SHP77 treated with DMSO at 0.1 percent for 48 hours (cell line): ENCODE results near the gene SCLY.
"Not testable (repeated sequence)": the region's sequence is repeated elsewhere in the genome, so short reads cannot be mapped to it uniquely, and the experiment has no call there.

Source experiments
- DNase-seq: peaks from one replicate; lab custom pipeline; 2025; lab: John Stamatoyannopoulos, UW

The SCLY gene

DNA sequence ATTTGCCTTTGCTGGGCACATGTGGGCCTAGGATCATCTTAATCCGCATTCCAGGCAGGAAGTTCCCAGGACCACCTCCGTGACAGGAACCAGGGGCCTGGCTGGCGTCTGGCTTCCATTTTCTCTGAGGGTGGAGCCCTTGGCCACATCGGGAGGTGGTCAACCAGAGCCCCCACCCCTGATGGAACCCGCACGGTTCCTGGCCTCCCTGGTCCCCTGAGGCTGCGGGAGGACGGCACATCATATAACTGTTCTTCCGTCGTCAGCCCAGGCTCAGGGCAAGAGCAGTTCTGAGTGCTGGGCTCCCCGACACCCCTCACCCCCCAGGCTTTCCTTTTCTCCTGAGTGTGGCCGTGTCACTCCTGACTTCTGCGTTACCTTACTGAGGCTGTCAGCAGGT, 52.8 kb downstream of the SCLY start:
- DNase-seq = no peak

DNA sequence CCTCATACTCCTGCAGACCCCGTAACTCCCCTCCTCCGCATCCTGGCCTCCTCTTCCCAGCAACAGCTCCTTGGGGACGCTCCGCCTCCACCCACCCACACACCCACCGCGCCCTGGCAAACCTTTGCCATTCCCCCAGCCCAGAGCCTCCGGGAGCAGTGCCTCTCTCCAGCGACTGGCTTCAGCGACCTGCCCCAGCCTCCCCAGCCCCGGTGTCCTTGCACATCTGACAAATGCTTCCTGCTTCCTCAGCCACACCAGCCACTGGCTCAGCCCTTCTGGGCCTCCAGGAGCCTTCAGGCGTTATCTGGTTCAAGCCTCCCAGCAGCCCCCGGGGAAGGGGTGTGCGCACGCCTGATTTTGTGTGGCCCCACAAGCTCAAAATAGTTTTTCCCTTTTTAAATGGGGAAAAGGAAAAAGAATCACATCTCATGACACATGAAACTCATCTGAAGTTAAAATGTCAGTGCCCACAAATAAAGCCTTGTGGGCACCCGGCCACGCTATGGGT, 53.6 kb downstream of the SCLY start:
- DNase-seq = no peak

DNA sequence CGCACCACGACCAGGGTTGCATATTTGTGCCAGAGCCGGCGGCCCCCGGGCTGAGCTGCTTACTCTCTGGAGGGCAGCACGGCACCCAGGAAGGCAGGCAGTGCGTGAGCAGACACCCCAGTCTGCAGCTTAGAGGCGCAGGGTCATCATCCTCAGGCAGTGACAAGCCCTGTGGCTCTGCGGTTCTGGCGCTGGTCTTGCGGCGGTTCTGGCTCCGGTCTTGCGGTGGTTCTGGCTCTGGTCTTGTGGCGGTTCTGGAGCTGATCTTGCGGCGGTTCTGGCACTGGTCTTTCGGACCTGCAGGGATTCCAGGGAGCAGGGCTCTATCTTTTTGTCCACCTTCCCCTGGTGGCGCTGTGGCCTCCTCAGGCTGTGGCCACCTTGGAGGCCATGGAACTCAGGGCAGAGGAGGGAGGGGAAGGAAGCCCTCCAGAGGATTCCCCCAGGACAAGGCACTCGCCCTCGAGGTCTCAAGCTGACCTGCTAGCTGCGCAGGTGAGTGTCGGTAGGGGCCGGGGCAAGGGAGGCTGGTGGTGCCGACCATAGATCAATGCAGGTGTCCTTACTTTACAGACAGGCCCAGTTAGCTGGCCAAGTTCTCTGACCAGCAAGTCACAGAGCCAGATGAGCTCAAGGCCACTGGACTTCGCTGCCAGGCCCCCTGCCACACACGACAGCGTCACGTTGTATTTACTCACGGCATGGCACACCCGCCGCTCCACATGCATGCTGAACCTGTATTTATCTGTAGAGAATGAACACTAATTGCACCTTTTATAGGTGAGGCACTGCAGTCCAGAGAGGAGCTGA, 54.3 kb downstream of the SCLY start:
- no peak for DNase-seq

DNA sequence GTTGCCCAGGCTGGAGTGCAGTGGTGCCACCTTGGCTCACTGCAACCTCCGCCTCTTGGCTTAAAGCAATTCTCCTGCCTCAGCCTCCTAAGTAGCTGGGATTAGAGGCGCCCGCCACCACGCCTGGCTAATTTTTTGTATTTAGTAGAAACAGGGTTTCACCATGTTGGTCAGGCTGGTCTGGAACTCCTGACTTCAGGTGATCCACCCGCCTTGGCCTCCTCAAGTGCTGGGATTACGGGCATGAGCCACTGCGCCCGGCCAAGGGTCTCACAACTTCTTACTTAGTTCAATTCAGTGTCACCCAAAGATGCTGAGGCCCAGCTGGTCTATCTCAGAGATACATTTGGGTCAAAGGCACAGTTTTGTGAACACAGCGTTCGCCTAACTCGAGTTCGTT, 54.9 kb downstream of the SCLY start:
- not testable (repeated sequence) for DNase-seq

DNA sequence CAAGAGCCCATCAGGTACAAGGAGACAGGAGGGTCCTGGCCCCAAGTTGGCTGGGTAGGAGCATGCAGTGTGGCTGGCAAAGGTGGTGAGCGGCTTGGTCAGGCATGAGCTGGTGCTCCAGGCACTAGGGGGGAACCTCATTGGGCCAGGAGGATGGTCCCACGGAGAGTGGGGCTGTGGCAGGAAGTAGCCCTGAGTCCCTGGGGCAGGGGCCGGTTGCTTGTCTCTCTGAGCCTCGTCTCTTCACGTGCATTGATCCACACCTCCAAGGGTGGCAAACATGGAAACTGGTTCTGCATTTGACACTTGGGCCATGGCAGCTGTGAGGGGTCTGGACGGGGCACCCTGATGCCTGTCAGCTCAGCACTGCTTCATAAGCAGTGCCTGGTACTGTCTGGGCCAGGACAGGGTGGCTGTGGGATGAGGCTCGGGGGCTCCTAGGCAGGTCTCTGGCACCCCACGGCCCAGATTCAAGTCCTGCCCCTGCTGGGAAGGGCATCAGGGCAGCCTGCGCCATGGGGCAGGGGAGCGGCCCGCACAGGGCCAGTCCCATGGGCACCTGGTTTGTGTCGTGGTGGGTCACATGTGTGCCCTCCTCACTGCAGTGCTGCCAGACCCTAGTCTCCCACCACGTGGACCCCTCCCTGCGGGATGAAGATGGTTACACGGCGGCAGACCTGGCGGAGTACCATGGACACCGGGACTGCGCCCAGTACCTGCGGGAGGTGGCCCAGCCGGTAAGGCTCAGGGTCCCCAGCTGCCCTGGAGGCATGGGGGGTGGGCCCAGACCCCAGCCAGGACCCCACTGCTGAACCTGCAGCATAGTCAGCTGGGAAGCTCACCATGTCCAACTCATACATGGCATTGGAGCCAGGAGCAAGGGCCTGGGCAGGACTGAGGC, 55.7 kb downstream of the SCLY start:
- DNase-seq = no peak

DNA sequence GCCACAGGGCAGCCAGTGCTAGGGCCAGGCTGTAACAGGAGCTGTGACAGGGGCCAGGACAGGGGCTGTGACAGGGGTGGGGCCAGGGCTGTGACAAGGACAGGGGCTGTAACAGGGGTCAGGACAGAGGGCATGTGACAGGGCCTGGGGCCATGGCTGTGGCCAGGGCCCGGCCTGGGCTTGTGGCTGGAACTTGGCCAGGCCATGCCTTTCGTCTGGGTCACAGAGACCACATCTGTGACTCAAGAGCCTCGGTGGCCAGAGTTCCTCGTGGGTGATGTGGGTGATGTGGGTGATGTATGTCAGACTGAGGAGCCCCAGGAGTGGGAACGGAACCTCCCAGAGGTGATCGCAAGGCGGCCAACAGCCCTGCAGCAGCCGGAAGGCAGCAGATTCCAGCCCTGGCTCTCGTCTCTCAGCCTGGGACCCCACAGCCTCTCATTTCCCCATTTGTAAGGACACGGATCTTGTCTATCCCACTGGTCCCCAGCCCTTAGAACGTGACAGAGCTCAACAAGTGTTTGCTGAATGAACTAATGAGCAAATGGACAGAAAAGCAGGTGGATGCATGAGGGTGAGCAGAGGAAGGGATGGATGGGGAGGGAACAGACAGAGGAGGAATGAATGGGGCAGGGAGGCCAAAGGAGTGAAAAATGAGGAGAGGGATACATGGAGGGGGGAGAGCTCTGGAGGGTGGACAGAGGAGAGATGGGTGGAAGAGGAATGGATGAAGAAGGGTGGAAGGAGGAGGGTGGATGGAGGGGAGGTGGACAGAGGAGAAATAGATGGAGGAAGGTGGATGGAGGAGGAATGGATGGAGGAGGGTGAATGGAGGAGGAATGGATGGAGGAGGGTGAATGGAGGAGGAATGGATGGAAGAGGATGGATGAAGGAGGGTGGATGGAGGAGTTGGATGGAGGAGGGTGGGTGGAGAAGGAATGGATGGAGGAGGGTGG, 56.7 kb downstream of the SCLY start:
- no peak for DNase-seq

DNA sequence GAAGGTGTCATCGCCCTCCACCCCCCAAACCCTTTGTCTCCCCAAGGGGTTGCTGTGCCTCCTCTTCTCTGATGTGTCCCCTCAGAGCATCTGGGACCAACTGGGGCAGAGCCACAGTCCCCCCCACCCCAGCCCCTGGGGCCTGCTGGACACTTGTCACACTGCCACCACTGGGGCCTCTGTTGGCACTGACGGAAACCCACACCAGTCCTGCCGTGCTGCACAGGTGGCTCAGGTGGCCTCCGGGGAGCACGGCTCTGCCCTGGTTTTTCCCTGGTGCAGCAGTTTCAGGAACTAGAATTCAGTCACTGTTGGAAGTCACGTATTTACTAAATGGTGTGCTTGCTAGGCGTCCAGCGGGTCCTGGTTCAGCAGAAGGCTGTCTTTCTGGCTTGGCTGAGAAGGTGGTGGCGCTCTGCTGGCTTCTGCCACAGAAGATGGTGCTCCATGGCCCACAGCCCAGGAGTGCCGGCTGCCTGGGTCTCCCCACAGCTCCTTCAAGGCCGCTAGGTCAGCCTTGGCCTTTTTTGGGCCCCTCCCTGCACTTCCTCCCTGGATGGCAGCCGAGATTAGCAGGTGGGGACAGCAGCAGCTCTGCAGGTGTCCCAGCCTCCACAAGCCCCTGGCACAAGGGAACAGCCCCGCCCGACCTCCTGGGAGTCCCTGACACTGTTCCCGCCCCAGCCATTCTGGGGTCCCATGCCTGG, 59.1 kb downstream of the SCLY start:
- no peak for DNase-seq

DNA sequence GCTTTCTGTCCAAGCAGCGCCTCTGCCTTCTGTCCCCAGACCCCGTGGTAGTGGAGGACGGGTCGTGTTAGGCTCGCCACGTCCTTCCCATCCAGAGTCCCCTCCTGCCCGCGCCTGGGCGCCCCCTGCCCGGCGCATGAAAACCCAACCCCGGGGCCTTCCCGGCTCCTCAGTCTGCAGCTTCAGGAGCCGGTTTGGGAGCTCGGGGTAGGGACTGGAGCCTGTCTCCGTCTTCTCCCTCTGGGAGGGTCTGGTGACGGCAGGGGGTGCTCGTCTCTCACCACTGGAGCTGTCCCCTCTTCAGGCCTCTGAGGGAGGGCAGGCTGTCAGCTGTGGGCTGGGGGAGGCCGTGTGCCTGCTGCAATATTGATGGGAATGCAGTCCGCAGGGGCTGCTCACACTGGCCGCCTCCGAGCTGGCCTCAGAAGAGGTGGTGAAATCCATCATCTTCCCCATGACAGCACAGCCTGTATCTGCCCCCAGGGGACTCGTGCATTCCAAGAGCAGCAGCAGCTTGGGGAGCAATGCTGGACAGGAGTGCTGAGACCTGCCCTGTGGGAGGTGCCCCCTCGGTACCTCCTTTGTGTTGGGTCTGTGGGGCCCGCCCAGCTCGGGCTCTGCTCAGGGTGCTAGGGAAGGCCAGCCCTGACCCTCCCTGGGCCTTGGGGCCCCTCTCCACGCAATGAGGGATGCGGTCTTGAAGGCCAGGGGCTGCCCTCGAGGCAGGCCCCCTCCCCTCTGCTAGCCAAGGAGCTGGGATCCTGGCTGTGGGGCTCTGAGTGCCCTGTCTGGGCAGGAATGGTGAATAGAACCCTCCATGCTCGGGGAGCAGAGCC, 59.9 kb downstream of the SCLY start:
- no peak for DNase-seq

DNA sequence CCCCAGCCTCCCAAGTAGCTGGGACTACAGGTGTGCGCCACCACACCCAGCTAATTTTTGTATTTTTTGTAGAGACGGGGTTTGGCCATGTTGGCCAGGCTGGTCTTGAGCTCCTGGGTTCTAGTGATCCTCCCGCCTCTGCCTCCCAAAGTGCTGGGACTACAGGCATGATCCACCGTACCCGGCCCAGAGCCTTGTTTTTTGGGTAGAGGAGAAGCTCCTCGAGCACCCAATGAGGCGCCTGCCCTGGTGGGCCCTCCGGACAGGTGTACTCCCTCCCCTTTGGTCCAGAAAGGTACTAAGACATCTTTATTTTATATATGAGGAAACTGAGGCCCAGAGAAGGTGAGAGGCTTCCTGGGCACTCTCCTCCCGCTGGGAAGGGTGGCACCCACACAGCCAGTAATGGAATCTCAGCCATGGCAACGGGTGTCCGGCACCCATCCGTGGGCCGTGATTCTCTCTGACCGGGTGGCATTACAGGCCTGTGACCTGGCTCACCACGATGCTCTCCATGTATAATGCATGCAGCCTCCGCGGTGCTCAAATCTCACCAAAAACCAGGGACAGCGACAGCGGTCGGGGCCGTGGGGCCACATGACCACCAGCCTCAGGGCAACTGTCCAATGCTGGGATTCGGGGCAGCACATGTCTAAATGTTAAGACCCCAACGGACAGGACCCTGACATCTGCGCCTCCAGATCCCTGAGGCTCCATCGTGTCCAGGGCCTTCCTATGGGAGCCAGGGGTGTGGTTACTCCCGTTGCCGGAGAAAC, 60.9 kb downstream of the SCLY start:
- DNase-seq = no peak

DNA sequence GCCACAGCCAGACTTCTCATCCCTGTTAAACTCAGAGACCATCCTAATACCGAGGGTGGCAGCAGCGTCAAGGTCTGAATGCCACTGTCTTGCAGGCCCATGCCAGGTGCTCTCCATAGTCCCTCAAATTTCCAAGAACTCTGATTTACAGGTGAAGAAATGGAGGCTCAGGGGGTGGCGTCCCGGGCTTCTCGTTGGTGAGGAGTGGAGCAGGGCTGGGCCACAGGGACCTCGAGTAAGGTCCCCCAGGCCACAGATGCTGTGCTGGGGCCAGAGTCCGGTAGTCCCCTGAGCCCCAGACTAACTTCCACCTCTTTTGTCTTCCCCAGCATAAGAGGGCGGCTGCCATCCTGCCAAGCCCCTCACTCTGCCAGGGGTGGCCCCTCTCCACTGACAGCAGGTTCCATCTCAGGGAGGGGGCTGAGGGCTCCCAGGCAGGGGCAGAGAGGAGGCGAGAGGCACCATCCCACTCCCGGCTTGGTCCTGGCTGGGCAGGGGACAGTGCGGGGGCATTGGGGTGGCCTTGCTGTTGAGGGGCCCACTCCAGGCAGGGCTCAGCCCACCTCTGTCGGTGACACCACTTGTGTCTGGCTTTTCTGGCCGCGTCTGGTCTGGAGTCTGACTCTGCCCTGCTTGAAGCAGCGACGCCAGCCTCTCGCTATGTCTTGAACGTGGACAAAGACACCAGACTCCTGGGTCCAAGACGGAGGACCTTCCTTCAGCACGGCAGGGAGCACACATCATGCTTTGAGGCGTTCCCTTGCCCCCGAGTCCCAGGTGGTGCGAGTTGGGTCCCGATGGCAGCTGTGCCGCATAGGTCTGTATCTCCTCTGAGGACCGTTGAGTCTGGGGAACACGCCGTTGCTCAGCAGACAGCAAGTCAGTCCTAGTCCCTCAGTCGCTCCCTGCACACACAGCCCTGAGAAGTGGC, 61.8 kb downstream of the SCLY start:
- no peak for DNase-seq

DNA sequence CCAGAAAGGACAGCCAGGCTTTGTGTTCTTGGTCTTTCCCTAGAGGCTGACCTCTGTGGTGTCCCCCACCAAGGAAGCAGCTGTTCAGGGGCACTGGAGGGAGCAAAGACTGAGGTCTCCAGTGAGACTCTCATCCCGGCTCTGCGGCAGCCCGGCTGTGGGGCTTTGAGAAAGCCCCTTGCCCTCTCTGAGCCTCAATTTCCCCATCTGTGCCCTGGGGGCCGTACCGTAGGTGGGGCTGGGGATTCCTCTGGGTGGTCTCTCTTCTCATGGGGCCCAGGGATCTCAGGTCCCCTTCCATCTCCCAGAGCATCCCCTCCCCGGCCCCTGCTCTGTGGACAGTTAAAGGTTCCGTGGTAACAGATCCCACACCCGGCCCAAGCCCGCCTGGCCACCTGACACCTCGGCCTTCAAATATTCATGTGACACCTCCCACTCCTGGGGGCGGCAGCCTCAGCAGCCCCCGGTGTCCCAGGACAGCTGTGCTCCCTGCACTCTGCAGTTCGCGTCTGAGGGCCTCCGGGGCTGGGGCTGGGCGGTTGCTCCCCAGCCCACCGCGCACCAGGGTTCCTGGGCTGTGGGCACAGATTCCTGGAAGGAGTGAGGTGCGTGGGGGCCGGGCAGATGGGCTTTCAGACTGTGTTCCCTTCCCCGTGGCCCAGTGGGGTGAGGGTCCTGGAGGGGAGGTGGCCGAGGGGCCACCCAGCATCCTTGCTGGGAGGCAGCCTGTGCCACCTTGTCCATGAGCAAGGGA, 62.6 kb downstream of the SCLY start:
- no peak for DNase-seq

DNA sequence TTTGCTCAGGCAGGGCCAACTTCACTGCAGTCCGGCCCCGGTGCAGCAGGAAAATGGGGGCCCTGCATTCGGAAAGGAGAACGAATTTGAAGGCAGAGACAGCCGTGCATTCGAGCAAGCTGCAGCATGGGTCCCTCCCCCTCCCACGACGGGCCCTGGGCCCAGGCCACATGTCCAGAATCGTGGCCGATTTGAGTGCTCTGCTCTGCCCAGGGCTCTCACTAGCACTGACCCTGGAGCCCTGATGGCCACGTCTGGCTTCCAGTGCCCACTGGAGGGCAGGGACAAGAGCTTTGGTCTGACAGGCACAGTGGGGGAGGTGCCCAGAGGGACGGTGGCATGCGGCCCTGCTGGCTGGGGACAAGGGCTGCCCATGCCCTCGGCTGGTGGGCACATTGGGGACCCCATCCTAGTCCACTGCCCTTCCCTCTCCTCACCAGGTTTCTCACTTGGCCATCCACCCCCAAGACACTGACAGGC, 63.2 kb downstream of the SCLY start:
- DNase-seq = no peak

DNA sequence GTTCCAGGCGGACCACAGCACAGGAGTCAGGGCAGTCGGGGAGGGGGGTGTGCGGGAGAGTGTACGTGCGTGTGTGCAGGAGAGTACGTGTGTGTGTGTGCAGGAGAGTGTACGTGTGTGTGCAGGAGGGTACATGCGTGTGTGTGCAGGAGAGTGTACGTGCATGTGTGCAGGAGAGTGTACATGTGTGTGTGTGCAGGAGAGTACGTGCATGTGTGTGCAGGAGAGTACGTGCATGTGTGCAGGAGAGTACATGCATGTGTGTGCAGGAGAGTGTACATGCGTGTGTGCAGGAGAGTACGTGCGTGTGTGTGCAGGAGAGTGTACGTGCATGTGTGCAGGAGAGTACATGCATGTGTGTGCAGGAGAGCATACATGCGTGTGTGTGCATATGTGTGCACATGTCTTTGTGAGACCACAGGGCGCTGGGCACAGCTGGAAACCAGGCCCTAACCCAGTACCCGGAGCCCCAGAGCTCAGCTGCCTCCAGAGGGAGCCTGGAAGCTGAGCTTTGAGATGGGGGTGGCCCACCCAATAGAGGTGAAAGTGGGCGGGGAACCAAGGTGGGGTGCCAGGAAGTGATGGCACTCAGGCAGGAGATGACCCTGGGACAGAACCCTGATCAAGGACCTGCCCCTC, 63.8 kb downstream of the SCLY start:
- no peak for DNase-seq

DNA sequence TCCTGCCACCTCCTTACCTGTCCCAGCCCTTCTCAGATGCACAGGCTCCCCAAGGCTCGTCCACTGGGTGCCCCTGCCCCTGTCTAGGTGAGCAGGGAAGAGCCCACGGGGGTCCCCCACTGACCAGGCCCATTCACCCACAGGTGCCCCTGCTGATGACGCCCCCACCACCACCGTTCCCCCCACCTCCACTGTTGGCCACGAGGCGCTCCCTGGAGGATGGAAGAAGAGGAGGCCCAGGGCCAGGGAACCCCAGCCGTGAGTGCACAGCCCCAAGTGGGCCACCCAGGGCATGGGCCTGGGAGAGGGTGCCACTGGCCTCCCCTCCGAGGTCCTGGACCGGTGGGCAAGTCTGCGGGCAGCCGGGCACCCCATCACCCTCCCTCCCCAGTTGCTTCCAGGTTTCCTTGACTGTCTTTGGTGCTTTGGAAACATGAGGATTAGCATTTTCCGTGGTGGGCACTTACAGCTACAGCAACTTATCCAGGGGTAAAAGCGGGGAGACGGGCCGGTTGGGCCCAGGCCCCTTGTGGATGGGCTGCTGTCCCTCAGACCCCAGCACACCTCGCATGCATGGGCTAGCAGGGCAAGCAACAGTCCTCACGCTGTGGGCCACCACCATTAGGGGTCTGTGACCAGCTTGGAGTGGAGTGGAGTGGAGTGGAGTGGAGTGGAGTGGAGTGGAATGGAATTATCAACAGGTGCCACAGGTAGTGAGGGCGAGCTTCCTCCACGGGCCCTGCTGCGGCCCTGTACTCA, 64.5 kb downstream of the SCLY start:
- DNase-seq = no peak

DNA sequence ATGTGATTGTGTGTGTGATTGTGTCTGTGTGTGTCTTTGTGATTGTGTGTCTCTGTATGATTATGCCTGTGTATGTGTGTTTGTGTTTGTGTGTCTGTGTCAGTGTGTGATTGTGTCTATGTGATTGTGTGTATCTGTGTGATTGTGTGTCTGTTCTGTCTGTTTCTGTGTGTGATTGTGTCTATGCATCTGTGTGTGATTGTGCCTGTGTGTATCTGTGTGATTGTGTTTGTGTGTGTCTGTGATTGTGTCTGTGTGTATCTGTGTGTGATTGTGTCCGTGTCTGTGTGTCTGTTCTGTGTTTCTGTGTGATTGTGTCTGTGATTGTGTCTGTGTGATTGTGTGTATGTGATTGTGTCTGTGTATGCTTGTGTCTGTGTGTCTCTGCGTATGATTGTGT, 65.5 kb downstream of the SCLY start:
- DNase-seq = no peak

DNA sequence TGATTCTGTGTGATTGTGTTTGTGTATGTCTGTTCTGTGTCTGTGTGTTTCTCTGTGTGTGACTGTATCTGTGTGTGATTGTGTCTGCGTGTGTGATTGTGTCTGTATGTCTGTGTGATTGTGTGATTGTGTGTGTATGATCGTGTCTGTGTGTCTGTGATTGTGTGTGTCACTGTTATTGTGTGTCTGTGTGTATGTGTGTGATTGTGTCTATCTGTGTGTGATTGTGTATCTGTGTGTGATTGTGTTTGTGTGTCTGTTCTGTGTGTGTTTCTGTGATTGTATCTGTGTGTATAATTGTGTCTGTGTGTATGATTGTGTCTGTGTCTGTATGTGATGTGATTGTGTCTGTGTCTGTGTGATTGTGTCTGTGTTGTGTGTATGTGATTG, 66.0 kb downstream of the SCLY start:
- DNase-seq = no peak
